Activated CD4-positive, CD25-positive, alpha-beta regulatory T cell treated with anti-CD3 and anti-CD28 coated beads, Interleukin-2, amount 50 U/mL, for 16 hours (primary cell): ENCODE data around the gene USP2.

ENCODE experiments used
- DNase-seq: peaks from one replicate; pipeline ENCODE4 v3.0.0-alpha.2; 2020; ENCODE audit warnings: low read depth, low spot score

USP2 gene

GRCh38 chr11:119323532-119324033 is 57.9 kb downstream of the USP2 start:
- DNase-seq = peak; percentile 73

GRCh38 chr11:119322921-119323531 is 58.5 kb downstream of the USP2 start:
- no peak for DNase-seq

GRCh38 chr11:119322360-119322739 is 59.1 kb downstream of the USP2 start:
- no peak for DNase-seq

GRCh38 chr11:119320776-119321524 is 60.5 kb downstream of the USP2 start:
- DNase-seq = no peak

DNA sequence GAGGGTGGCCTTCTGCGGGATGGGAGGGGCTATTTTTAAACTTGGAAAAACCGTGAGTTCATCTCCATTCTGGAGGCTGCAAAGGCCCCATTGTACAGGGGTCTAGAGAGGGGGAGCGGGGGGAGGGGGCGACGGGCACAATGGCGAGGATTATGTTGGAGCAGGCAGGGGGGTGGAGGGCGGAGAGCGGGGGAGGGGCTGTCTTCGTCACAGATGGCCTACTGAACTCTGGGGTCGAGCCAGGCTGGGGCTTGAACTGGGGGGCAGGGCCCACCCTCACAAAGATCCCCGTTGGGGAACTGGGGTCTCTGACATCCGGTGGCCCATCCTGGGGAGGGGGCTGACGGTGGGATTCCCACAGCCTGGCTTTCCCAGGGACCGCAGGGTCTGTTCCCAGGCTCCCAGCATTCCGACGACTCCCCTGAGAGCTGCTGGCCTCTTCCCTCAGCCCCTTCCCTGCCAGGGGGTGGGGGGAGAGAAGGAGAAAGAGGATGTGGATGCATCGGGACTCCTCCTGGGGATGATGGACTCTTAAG is 61.2 kb downstream of the USP2 start:
- no peak for DNase-seq

DNA sequence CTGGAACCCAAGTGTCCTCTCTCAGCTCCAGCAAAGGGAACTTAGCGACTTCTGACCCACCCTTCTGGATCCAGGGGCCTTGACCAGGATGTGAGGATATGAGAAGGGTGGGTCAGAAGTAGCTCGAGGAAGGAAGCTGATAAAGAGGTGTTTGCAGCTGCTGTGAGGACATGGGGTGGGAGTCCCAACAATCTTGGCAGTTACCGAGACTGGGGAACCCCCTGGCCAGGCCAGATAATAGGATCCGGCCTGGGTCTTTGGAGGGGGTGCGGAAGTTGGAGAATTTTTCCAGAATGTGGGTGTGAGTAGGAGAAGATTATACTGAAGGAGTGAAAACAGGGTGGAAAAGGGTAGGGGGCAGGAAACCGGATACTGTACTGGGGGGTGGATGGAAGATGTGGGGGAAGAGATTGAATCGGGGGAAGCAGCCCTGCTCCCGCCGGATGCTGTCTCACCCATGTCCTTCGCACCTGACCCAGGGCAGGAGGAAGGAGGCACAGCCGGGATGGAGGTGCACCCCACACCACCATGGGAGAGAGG is 61.7 kb downstream of the USP2 start:
- DNase-seq = no peak

GRCh38 chr11:119319136-119319699 is 62.3 kb downstream of the USP2 start:
- no peak for DNase-seq

- no peak for DNase-seq
Measured at GRCh38 chr11:119318240-119319135, 63.0 kb downstream of the USP2 start.

GRCh38 chr11:119317592-119318239 is 63.8 kb downstream of the USP2 start:
- DNase-seq = no peak

DNA sequence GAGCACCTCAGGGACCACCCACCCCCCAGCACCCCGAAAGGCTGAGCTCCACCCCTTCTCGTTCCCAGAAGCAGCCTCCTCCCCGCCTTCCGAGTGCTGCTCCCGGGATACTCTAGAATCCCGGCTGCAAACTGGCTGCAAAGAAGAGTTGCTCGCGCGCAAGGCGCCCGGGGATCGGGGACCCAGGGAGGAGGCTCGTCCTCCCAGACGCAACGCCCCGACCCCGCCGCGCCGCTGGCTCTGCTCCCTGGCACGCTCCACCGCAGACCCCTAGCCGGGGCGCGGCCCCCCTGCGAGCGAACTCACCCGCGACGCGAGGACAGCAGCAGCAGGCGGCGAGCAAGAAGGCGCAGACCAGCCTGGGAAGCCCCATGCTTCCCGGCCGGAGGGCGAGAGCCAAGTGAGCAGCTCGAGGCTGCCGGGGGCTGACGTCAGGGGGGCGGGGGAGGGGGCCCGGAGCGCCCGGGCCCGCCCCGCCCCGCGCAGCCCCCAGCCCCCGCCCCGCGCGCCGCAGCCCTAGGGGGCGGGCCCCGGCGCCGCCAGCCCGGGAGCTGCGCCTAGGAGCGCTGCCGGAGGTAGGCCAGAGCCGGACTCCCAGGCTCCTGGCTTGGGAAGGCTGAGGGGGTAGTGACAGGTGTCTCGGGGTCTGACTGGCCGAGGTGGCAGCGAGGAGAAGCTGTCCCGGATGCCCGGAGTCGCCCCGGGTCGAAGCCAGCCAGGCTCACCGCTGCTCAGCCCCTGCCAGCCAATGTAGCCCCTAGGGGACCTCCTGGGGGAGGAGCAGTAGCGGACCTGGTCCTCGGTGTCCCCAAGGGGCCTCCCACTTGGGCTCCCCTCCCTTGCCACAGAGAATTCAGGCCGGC is 64.5 kb downstream of the USP2 start, which contains the start of gene MCAM:
MCAM (minus strand) TSS at position 402 of the 863 bp plus-strand sequence; CDS start at position 373, 29 bp downstream.
- DNase-seq = no peak

DNA sequence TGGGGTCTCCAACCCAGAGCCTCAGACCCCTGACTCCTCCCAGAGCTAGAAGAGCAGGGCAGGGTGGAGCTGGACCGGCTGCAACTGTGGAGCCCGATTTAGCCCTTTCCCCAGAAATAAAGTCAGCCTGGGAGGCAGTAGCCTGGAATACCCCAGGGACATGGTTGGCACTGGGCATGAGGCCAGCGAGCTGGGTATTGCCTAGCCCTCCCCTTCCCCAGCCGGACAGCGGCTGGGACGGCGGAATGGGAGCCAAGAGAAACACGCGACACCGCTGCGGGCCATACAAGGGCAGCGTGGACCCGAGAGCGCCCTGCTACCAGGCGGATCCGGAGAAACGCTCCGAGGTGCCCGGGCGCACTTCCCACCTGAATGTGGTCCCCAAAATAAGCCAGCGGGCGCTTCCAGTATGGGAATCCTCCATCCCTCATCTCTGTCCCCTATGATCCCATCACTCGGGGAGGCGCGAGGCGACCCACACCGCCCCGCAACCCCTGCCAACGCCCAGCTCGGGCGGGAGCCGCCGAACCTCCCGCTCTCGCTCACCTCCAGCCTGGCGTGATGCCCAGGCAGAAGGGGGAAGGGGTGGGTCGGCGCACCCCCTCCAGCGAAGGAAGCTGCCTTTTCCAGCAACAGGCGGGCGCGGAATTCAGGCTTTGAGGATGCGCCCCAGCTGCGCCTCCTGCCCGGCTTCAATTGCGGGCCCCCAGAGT is 65.3 kb downstream of the USP2 start:
- no peak for DNase-seq

DNA sequence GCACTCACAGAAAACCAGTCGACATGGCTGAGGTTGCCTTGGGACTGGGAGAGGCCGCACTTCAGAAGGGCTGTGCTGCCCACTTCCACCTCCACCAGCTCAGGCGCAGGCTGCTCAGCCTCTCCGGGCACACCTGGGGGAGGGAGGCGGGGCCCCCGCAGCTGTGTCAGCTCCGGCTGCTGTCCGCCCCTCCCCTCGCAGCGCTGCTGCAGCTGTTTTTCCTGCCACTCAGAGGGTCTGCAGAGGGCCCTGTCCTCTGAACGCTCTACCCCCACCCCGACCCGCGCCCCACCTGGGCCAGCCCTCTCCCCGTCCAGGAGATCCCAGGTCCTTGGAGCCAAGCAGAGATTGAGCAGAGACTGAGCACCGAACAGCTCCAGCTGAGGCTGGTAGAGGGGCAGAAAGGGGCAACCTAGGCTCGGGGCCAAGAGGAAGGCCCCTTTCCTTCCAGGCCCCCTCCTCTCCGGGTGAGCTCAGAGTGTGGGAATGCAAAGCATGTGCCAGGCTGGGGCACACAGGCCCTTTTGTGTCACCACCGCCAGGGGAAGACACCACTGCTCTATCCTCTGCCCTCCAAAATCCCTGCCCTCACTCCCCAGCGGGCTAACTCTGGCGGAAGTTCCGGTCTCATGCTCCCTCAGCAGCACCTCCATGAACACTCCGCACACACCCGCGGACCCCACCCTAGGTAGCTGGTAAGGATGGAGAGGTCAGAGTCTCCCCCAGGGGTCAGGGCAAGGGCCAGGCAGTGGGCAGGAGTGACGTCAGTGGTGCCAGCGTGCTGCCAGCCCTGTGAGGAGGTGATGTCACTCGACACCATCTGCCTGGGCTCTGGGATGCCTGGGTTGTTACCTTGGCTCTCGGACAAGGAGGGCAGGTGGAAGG is 66.1 kb downstream of the USP2 start:
- no peak for DNase-seq

GRCh38 chr11:119314726-119315125 is 66.8 kb downstream of the USP2 start:
- DNase-seq = no peak

- no peak for DNase-seq
Measured at GRCh38 chr11:119310682-119311052, 70.8 kb downstream of the USP2 start.

DNA sequence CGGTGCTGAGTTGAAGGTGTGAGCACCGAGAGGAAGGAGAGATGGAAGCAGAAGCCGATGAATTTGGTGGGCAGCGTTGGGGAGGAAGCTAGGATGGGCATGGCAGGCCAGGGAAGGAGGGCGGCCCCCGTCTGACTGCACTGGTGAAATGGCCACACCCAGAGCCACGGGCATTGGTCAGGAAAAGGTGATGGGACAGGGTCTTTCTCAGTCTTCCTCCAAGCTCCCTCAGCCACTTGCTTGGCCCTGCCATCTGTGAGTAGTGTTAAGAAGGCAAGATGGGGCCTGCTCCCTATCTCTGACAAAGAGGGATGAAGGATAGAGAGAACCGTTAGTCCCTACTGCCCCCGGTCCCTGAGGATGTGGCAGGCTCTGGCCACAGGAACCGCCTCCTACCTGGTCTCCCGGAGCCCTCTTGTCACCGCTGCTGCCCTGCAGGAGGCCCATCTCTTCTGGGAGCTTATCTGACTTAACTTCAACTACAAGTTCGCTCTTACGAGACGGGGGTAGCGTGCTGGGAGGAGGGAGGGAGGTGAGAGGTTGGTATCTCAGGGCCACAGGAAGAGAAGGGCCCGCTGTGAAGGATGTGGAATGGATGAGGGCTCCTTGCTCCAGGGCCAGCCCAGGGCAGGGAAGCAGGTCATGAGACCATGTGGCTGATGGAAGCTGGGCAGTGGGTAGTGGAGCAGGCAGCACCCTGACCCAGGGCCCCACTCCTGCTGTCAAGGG is 71.4 kb downstream of the USP2 start:
- no peak for DNase-seq

- no peak for DNase-seq
Measured at GRCh38 chr11:119309411-119309810, 72.1 kb downstream of the USP2 start.

DNA sequence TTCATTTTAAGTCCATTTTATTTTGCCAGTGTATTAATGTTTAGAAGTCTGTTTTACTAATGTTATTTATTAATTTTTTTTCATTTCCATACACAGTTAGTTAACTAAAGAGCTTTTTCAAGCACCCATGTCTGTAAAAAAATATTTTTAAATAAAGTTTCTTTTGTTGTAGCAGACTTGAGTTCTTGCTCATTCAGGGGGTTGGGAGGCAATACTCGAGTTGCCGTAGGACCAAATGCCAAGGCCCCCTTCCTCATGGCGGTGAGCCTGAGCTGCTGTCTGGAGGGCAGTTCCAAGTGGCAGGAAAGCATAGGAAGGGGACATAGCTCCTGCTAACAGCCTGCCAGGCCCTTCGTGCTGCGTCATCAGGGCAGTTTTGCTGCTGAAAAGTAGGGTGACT is 73.5 kb downstream of the USP2 start:
- DNase-seq = no peak
